Measurements from ENCODE around the gene GPHN.

The GPHN gene

DNA sequence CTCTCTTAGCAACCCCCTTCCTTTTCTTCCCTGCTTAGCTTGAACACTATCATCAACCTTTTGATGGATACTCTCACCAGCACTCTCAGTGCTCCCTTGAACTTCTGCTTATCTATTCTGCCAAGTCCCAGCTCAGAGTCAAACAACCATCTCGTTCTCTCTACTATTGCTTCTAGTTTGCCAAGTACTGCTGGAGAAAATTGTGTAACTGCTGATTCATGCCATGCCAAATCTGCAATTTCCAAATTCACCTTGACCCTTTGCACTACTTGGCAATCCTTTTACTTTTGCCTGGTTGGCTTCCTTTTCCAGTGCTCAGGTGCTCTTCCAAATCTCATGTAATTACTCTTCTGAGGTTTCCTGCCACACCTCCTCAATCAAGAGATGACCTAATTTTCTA lies 24.6 kb upstream of the GPHN start:
- no peak for TF ChIP-seq SIN3A (IDR thresholded peaks at IDR 0.05; ENCODE audit: borderline replicate concordance, insufficient read depth, low read length)
- TF ChIP-seq, protein P1, sequence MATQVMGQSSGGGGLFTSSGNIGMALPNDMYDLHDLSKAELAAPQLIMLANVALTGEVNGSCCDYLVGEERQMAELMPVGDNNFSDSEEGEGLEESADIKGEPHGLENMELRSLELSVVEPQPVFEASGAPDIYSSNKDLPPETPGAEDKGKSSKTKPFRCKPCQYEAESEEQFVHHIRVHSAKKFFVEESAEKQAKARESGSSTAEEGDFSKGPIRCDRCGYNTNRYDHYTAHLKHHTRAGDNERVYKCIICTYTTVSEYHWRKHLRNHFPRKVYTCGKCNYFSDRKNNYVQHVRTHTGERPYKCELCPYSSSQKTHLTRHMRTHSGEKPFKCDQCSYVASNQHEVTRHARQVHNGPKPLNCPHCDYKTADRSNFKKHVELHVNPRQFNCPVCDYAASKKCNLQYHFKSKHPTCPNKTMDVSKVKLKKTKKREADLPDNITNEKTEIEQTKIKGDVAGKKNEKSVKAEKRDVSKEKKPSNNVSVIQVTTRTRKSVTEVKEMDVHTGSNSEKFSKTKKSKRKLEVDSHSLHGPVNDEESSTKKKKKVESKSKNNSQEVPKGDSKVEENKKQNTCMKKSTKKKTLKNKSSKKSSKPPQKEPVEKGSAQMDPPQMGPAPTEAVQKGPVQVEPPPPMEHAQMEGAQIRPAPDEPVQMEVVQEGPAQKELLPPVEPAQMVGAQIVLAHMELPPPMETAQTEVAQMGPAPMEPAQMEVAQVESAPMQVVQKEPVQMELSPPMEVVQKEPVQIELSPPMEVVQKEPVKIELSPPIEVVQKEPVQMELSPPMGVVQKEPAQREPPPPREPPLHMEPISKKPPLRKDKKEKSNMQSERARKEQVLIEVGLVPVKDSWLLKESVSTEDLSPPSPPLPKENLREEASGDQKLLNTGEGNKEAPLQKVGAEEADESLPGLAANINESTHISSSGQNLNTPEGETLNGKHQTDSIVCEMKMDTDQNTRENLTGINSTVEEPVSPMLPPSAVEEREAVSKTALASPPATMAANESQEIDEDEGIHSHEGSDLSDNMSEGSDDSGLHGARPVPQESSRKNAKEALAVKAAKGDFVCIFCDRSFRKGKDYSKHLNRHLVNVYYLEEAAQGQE (IDR thresholded peaks at IDR 0.05; ENCODE audit: insufficient read depth in 1 of 2, low read depth in 2 of 2, low read length in 2 of 2): no peak
- TF ChIP-seq TAF1 (IDR thresholded peaks at IDR 0.05; ENCODE audit: borderline replicate concordance, insufficient read depth, low read length): no peak
- TF ChIP-seq POLR2AphosphoS5 (IDR thresholded peaks at IDR 0.05; ENCODE audit: low read depth, low read length): no peak
- TF ChIP-seq FOXP2 (optimal IDR thresholded peaks at IDR 0.05; ENCODE audit: borderline replicate concordance, extremely low read depth, extremely low read length, insufficient read depth): no peak

DNA sequence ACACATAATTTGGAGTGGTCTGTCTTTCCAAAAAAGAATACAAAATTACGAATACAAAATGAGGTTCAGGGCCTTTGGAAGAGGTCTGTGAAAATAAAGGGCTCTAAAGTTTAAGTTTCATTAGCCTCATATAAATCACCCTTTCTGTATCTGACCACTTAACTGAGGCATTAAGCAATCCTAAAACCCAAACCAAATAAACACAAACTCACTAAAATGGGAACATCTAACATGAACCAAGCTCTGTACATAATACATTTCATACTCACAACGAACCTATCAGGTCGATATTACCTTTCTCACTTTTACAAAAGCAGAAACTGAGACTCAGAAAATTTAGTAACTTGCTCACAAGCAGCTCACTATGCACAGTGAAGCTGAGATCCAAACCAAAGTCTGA lies 22.9 kb upstream of the GPHN start:
- TF ChIP-seq FOXP2 (optimal IDR thresholded peaks at IDR 0.05; ENCODE audit: borderline replicate concordance, extremely low read depth, extremely low read length, insufficient read depth) (no peak), SIN3A (IDR thresholded peaks at IDR 0.05; ENCODE audit: borderline replicate concordance, insufficient read depth, low read length) (no peak), TAF1 (IDR thresholded peaks at IDR 0.05; ENCODE audit: borderline replicate concordance, insufficient read depth, low read length) (no peak), POLR2AphosphoS5 (IDR thresholded peaks at IDR 0.05; ENCODE audit: low read depth, low read length) (no peak)
- TF ChIP-seq, protein P1 (IDR thresholded peaks at IDR 0.05; ENCODE audit: insufficient read depth in 1 of 2, low read depth in 2 of 2, low read length in 2 of 2): no peak

DNA sequence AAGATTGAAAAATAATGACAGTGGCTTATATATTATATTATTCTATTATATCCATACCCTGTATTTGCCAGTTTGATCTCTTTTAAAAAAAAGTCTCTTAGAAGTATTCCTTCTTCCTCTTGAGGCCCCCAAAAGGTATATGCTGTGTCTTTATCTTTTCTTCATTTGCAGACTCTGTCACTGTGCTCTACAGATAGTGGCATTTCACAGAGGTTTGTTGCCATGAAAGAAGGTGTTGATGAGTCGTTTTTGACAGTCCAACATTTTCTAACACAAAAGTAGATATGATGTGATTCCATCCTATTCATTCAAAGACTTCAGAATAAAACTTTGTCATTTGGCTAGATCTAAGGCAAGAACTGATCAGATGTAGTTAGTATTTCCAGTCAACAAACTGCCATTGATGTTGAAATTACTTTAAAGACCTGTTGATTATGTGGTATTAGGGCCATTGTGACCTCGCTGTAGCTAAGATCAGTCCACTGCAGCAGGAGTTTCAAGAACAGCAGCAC lies 22.0 kb upstream of the GPHN start, which contains the start of gene CCDC196:
TSS of gene CCDC196 (plus strand) at position 462 of the 512 bp plus-strand sequence. CDS start 132 bp downstream, outside the sequence.
- TF ChIP-seq SIN3A (IDR thresholded peaks at IDR 0.05; ENCODE audit: borderline replicate concordance, insufficient read depth, low read length) (no peak), FOXP2 (optimal IDR thresholded peaks at IDR 0.05; ENCODE audit: borderline replicate concordance, extremely low read depth, extremely low read length, insufficient read depth) (no peak), POLR2AphosphoS5 (IDR thresholded peaks at IDR 0.05; ENCODE audit: low read depth, low read length) (no peak), TAF1 (IDR thresholded peaks at IDR 0.05; ENCODE audit: borderline replicate concordance, insufficient read depth, low read length) (no peak)
- TF ChIP-seq, protein P1 (IDR thresholded peaks at IDR 0.05; ENCODE audit: insufficient read depth in 1 of 2, low read depth in 2 of 2, low read length in 2 of 2): no peak

DNA sequence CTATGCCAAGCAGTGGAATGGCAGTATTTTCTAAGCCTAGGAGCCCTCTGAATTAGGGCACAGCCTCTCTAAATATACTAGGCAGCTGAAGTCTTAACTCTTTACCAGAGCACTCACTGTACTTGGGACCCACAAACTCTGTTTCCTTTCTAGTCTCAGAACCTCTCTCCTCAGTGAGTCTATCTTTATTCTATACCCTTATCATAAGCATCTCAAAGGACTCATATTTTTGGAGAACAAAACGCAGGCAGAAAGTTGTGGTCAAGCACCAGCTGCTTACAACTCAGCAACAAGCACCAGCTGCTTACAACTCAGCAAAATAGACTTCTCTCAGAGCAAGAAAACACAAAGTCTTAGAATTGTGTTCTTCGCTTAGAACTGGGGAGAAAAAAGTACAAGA lies 20.8 kb upstream of the GPHN start:
- TF ChIP-seq SIN3A (IDR thresholded peaks at IDR 0.05; ENCODE audit: borderline replicate concordance, insufficient read depth, low read length) (no peak), TAF1 (IDR thresholded peaks at IDR 0.05; ENCODE audit: borderline replicate concordance, insufficient read depth, low read length) (no peak), POLR2AphosphoS5 (IDR thresholded peaks at IDR 0.05; ENCODE audit: low read depth, low read length) (no peak), FOXP2 (optimal IDR thresholded peaks at IDR 0.05; ENCODE audit: borderline replicate concordance, extremely low read depth, extremely low read length, insufficient read depth) (no peak)
- TF ChIP-seq, protein P1 (IDR thresholded peaks at IDR 0.05; ENCODE audit: insufficient read depth in 1 of 2, low read depth in 2 of 2, low read length in 2 of 2): no peak

All from PFSK-1 (cell line).